Neuron (in vitro differentiated cells): Measurements from ENCODE around the gene ZBTB18.
"Not testable (repeated sequence)": the region's sequence is repeated elsewhere in the genome, so short reads cannot be mapped to it uniquely, and the experiment has no call there.

Experiments used
- H2AFZ ChIP-seq: one replicate; pipeline ENCODE4 v1.6.1; 2013; ENCODE audit warnings: low read depth, mild to moderate bottlenecking, inconsistent platforms, low read length, moderate library complexity
- H3K27me3 ChIP-seq: one replicate; pipeline ENCODE4 v1.6.1; 2013; ENCODE audit warnings: low read length; ENCODE audit not compliant: insufficient read depth
- H3K36me3 ChIP-seq: one replicate; pipeline ENCODE4 v1.6.1; 2013; ENCODE audit warnings: low read length; ENCODE audit not compliant: insufficient read depth
- H3K4me1 ChIP-seq: one replicate; pipeline ENCODE4 v1.6.1; 2013; ENCODE audit warnings: low read length; ENCODE audit not compliant: insufficient read depth
- H3K4me3 ChIP-seq: 2 replicates; pipeline ENCODE4 v1.5.1; 2013; ENCODE audit warnings: mild to moderate bottlenecking, low read length, moderate library complexity
- H3K9me3 ChIP-seq: one replicate; pipeline ENCODE4 v1.6.1; 2013; ENCODE audit warnings: low read length

Gene ZBTB18

GRCh38 chr1:244050835-244051444 lies at the start of gene ZBTB18:
Gene ZBTB18, plus strand, starts transcription at chr1:244051283. Its CDS starts 149 bp downstream, at chr1:244051432.
- peaks cover 48% of the 10 kb centered on the region for H3K4me1 ChIP-seq
- no peaks in the 10 kb centered on the region for H3K9me3 ChIP-seq
- peak within 1 kb of the TSS; percentile 89 for H3K4me3 ChIP-seq
- H2AFZ ChIP-seq, result no peak within 1 kb of the TSS
- H3K27me3 ChIP-seq, result no peaks in the 10 kb centered on the region
- H3K36me3 ChIP-seq, result peaks cover 19% of the 10 kb centered on the region

GRCh38 chr1:244002721-244003120 lies 48.4 kb upstream of the ZBTB18 start:
- Histone ChIP-seq H3K36me3 (no peaks in the 10 kb centered on the region), H2AFZ (no peak overlapping the region), H3K9me3 (peaks cover 1% of the 10 kb centered on the region), H3K27me3 (no peaks in the 10 kb centered on the region), H3K4me1 (no peaks in the 10 kb centered on the region), H3K4me3 (no peak overlapping the region)

- H3K4me3 ChIP-seq, result no peak overlapping the region
- H3K9me3 ChIP-seq, result peaks cover 1% of the 10 kb centered on the region
- H3K4me1 ChIP-seq, result peaks cover 3% of the 10 kb centered on the region
- no peaks in the 10 kb centered on the region for H3K36me3 ChIP-seq
- H3K27me3 ChIP-seq, result no peaks in the 10 kb centered on the region
- H2AFZ ChIP-seq, result no peak overlapping the region
These were observed 45.6 kb upstream of the ZBTB18 start for GRCh38 chr1:244005455-244005854.

GRCh38 chr1:244006381-244006901 lies 44.6 kb upstream of the ZBTB18 start:
- no peak overlapping the region for H3K4me3 ChIP-seq
- no peaks in the 10 kb centered on the region for H3K36me3 ChIP-seq

GRCh38 chr1:244006961-244007360 lies 44.1 kb upstream of the ZBTB18 start:
- no peaks in the 10 kb centered on the region for H3K36me3 ChIP-seq
- peaks cover 14% of the 10 kb centered on the region for H3K4me1 ChIP-seq
- no peak overlapping the region for H3K4me3 ChIP-seq
- no peak overlapping the region for H2AFZ ChIP-seq
- H3K27me3 ChIP-seq, result no peaks in the 10 kb centered on the region
- peaks cover 1% of the 10 kb centered on the region for H3K9me3 ChIP-seq

More at GRCh38 chr1:244006381-244006901, 44.6 kb upstream of the ZBTB18 start:
- peaks cover 1% of the 10 kb centered on the region for H3K9me3 ChIP-seq
- H3K4me1 ChIP-seq, result peaks cover 13% of the 10 kb centered on the region
- no peak overlapping the region for H2AFZ ChIP-seq
- H3K27me3 ChIP-seq, result no peaks in the 10 kb centered on the region

- H3K9me3 ChIP-seq, result peaks cover 1% of the 10 kb centered on the region
- no peak overlapping the region for H3K4me3 ChIP-seq
- H2AFZ ChIP-seq, result no peak overlapping the region
- no peaks in the 10 kb centered on the region for H3K36me3 ChIP-seq
- H3K4me1 ChIP-seq, result peaks cover 24% of the 10 kb centered on the region
- H3K27me3 ChIP-seq, result no peaks in the 10 kb centered on the region
These were observed 40.9 kb upstream of the ZBTB18 start for GRCh38 chr1:244010191-244010590.

GRCh38 chr1:244010703-244011123 lies 40.4 kb upstream of the ZBTB18 start:
- H3K4me3 ChIP-seq, result no peak overlapping the region
- no peaks in the 10 kb centered on the region for H3K36me3 ChIP-seq
- H3K27me3 ChIP-seq, result no peaks in the 10 kb centered on the region
- H3K4me1 ChIP-seq, result peaks cover 24% of the 10 kb centered on the region
- no peaks in the 10 kb centered on the region for H3K9me3 ChIP-seq
- H2AFZ ChIP-seq, result no peak overlapping the region

GRCh38 chr1:244011271-244011670 lies 39.8 kb upstream of the ZBTB18 start:
- Histone ChIP-seq H3K27me3 (no peaks in the 10 kb centered on the region), H3K4me3 (peak overlapping the region; percentile 45), H3K9me3 (no peaks in the 10 kb centered on the region), H2AFZ (peak overlapping the region; percentile 31), H3K4me1 (peaks cover 24% of the 10 kb centered on the region), H3K36me3 (no peaks in the 10 kb centered on the region)

GRCh38 chr1:244011786-244012185 lies 39.3 kb upstream of the ZBTB18 start:
- H3K9me3 ChIP-seq, result no peaks in the 10 kb centered on the region
- peak overlapping the region; percentile 24 for H2AFZ ChIP-seq
- H3K27me3 ChIP-seq, result no peaks in the 10 kb centered on the region
- H3K4me1 ChIP-seq, result peaks cover 24% of the 10 kb centered on the region
- peak overlapping the region; percentile 45 for H3K4me3 ChIP-seq
- H3K36me3 ChIP-seq, result no peaks in the 10 kb centered on the region

- Histone ChIP-seq H3K36me3 (no peaks in the 10 kb centered on the region), H3K9me3 (no peaks in the 10 kb centered on the region), H3K27me3 (no peaks in the 10 kb centered on the region), H3K4me3 (peak overlapping the region; percentile 45), H3K4me1 (peaks cover 24% of the 10 kb centered on the region), H2AFZ (peak overlapping the region; percentile 24)
These were observed 38.9 kb upstream of the ZBTB18 start for GRCh38 chr1:244012202-244012601.

GRCh38 chr1:244013100-244013499 lies 38.0 kb upstream of the ZBTB18 start:
- Histone ChIP-seq H3K4me1 (peaks cover 24% of the 10 kb centered on the region), H3K36me3 (no peaks in the 10 kb centered on the region), H2AFZ (no peak overlapping the region), H3K9me3 (no peaks in the 10 kb centered on the region), H3K27me3 (no peaks in the 10 kb centered on the region), H3K4me3 (peak overlapping the region; percentile 45)

- H3K4me1 ChIP-seq, result peaks cover 24% of the 10 kb centered on the region
- H3K36me3 ChIP-seq, H3K27me3 ChIP-seq, H3K9me3 ChIP-seq, H3K4me3 ChIP-seq, H2AFZ ChIP-seq: not testable (repeated sequence)
These were observed 36.2 kb upstream of the ZBTB18 start for GRCh38 chr1:244014862-244015261.

GRCh38 chr1:244019982-244020485 lies 31.0 kb upstream of the ZBTB18 start:
- Histone ChIP-seq H3K36me3 (no peaks in the 10 kb centered on the region), H2AFZ (no peak overlapping the region), H3K27me3 (no peaks in the 10 kb centered on the region), H3K9me3 (no peaks in the 10 kb centered on the region), H3K4me1 (peaks cover 8% of the 10 kb centered on the region), H3K4me3 (no peak overlapping the region)
